Osteoblast (primary cell): ENCODE data around the gene VPS51. TPM values are rescaled to one million over a fixed set of nuclear protein-coding genes. Genes with fewer than 3 reads are reported as not detected.

ENCODE experiments used
- DNase-seq: peaks from one replicate; pipeline ENCODE4 v3.0.0; 2011; ENCODE audit warnings: low spot score, mixed read lengths; ENCODE audit not compliant: insufficient read length; ENCODE audit errors: missing footprints
- H2AFZ ChIP-seq: 2 replicates; pipeline ENCODE4 v1.6.0; 2011; ENCODE audit warnings: mild to moderate bottlenecking, low read length
- H3K27ac ChIP-seq: 2 replicates; pipeline ENCODE4 v1.5.1; 2011; ENCODE audit warnings: mild to moderate bottlenecking, low read depth, low read length, moderate library complexity
- H3K27me3 ChIP-seq: 2 replicates; pipeline ENCODE4 v1.6.0; 2012; ENCODE audit warnings: mild to moderate bottlenecking, control low read depth, inconsistent platforms, low read length, moderate library complexity; ENCODE audit not compliant: insufficient read depth
- H3K36me3 ChIP-seq: 2 replicates; pipeline ENCODE4 v1.5.1; 2011; ENCODE audit warnings: mild to moderate bottlenecking, low read length, control low read depth, moderate library complexity; ENCODE audit not compliant: insufficient read depth
- H3K4me1 ChIP-seq: 2 replicates; pipeline ENCODE4 v1.5.1; 2011; ENCODE audit warnings: mild to moderate bottlenecking, low read length, control low read depth, moderate library complexity; ENCODE audit not compliant: insufficient read depth
- H3K4me2 ChIP-seq: 2 replicates; pipeline ENCODE4 v1.6.0; 2011; ENCODE audit warnings: mild to moderate bottlenecking, low read length; ENCODE audit not compliant: insufficient read depth
- H3K4me3 ChIP-seq: fragments of 200-600 bp; sonication (generic); 3 replicates; pipeline ENCODE4 v1.5.1; 2012; ENCODE audit warnings: mild to moderate bottlenecking, low read length, inconsistent platforms; ENCODE audit not compliant: insufficient read depth
- H3K79me2 ChIP-seq: 2 replicates; pipeline ENCODE4 v1.6.0; 2012; ENCODE audit warnings: mild to moderate bottlenecking, low read length, control low read depth, inconsistent platforms; ENCODE audit not compliant: insufficient read depth
- H3K9me3 ChIP-seq: 2 replicates; pipeline ENCODE4 v1.5.1; 2011; ENCODE audit warnings: low read depth, low read length, control low read depth
- H4K20me1 ChIP-seq: 2 replicates; pipeline ENCODE4 v1.6.0; 2012; ENCODE audit warnings: mild to moderate bottlenecking, low read length, control low read depth; ENCODE audit not compliant: insufficient read depth
- total RNA-seq: library from RNA; depleted of rRNA; stranded (reverse); fragments of >200 nt; gene quantifications from 2 replicates; pipeline ENCODE4 v1.2.3, GENCODE V29; 2012
- TF ChIP-seq, protein P1 (sequence below): IDR thresholded peaks from 2 replicates; pipeline ENCODE4 v1.5.1; 2011; ENCODE audit warnings: mild to moderate bottlenecking, low read depth, low read length, moderate library complexity; ENCODE audit errors: extremely low read depth

The VPS51 gene
- total RNA-seq, 1 donor, result 153 TPM

DNA sequence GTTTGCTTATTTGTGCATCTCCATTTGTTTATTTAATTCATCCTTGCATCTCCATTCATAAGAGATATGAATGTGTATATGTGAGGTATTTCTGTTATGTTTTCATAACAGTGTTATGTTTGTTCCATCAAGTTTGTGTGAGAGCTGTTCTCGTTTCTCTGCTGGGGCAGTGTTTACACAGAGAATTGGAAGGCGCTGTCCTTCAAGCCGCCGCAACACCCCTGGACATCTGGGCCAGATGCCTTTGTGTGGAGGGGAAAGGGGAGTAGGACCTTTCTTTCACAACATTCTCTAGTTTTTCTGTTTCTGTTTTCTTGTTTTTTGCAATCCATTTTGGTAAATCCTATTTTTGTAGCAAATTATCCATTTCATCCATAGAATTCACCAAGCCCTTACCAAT lies 8.6 kb downstream of the VPS51 start:
- no peak overlapping the region for H3K27ac ChIP-seq
- no peak overlapping the region for H3K4me3 ChIP-seq
- H3K27me3 ChIP-seq, result no peaks in the 10 kb centered on the region
- H3K36me3 ChIP-seq, result peaks cover 3% of the 10 kb centered on the region
- peaks cover 4% of the 10 kb centered on the region for H4K20me1 ChIP-seq
- no peaks in the 10 kb centered on the region for H3K9me3 ChIP-seq
- TF ChIP-seq, protein P1, sequence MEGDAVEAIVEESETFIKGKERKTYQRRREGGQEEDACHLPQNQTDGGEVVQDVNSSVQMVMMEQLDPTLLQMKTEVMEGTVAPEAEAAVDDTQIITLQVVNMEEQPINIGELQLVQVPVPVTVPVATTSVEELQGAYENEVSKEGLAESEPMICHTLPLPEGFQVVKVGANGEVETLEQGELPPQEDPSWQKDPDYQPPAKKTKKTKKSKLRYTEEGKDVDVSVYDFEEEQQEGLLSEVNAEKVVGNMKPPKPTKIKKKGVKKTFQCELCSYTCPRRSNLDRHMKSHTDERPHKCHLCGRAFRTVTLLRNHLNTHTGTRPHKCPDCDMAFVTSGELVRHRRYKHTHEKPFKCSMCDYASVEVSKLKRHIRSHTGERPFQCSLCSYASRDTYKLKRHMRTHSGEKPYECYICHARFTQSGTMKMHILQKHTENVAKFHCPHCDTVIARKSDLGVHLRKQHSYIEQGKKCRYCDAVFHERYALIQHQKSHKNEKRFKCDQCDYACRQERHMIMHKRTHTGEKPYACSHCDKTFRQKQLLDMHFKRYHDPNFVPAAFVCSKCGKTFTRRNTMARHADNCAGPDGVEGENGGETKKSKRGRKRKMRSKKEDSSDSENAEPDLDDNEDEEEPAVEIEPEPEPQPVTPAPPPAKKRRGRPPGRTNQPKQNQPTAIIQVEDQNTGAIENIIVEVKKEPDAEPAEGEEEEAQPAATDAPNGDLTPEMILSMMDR, result no peak
- H3K4me2 ChIP-seq, result no peak overlapping the region
- peaks cover 19% of the 10 kb centered on the region for H3K79me2 ChIP-seq
- DNase-seq, result no peak
- H3K4me1 ChIP-seq, result peaks cover 9% of the 10 kb centered on the region
- no peak overlapping the region for H2AFZ ChIP-seq

DNA sequence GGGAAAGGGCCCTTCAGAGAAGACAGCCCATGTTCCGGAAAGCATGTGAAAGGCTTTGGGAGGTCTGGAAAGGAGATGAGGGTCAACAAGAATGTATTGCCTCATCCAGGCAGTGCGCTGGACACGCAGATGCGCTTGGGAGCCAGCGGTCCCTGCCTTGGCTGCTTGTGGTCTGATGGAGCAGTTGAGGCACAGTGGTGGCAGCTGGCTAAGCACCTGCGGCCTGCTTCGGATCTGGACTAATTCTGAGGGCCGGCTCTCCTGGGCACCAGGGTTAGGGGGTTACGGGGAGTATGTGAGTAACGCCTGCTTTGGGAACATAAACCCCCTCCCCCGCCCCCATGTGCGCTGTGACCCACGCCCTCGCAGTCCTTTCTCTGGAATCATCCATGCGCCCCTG lies 11.1 kb downstream of the VPS51 start:
- Histone ChIP-seq H3K27ac (no peak overlapping the region), H3K4me2 (no peak overlapping the region), H3K79me2 (peaks cover 17% of the 10 kb centered on the region), H3K9me3 (no peaks in the 10 kb centered on the region), H3K27me3 (no peaks in the 10 kb centered on the region), H2AFZ (no peak overlapping the region), H4K20me1 (peaks cover 15% of the 10 kb centered on the region), H3K36me3 (peaks cover 3% of the 10 kb centered on the region), H3K4me3 (no peak overlapping the region), H3K4me1 (peaks cover 9% of the 10 kb centered on the region)
- DNase-seq, result no peak
- TF ChIP-seq, protein P1, result no peak

DNA sequence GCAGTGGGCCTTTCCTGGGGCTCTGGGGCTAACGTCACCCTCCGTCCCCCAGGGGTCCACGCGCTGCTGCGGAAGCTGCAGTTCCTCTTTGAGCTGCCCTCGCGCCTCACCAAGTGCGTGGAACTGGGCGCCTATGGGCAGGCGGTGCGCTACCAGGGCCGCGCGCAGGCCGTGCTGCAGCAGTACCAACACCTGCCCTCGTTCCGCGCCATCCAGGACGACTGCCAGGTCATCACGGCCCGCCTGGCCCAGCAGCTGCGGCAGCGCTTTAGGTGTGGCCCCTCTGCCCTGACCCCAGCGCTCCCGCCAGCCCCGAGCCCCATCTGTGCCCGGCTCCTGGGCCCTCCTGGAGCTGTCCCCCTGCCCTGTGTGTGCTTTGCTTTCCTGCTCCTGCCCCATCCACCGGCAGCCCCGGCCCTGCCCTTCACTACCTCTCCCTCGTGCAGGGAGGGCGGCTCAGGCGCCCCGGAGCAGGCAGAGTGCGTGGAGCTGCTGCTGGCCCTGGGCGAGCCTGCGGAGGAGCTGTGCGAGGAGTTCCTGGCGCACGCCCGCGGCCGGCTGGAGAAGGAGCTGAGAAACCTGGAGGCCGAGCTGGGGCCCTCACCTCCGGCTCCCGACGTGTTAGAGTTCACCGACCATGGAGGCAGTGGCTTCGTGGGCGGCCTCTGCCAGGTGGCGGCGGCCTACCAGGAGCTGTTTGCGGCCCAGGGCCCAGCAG lies 11.9 kb downstream of the VPS51 start:
- Histone ChIP-seq H3K36me3 (peaks cover 3% of the 10 kb centered on the region), H3K9me3 (no peaks in the 10 kb centered on the region), H3K4me3 (no peak overlapping the region), H2AFZ (no peak overlapping the region), H3K27me3 (no peaks in the 10 kb centered on the region), H3K27ac (no peak overlapping the region), H4K20me1 (peaks cover 15% of the 10 kb centered on the region), H3K4me1 (peaks cover 10% of the 10 kb centered on the region), H3K79me2 (peaks cover 17% of the 10 kb centered on the region), H3K4me2 (no peak overlapping the region)
- TF ChIP-seq, protein P1, result no peak
- no peak for DNase-seq

DNA sequence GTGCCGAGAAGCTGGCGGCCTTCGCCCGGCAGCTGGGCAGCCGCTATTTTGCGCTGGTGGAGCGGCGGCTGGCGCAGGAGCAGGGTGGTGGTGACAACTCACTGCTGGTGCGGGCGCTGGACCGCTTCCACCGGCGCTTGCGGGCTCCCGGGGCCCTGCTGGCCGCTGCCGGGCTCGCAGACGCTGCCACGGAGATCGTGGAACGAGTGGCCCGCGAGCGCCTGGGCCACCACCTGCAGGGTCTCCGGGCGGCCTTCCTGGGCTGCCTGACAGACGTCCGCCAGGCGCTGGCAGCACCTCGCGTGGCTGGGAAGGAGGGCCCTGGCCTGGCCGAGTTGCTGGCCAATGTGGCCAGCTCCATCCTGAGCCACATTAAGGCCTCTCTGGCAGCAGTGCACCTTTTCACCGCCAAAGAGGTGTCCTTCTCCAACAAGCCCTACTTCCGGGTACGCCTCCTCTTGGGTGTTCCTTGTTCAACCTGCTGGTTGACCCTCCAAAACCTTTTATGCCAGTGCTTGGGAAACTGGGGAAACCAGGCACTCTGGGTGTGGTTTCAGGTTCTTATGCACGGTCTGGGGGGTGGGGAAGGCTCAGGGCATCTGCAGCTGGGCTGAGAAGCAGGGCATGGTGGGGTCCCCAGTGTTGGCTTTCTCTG lies 12.6 kb downstream of the VPS51 start:
- DNase-seq, result no peak
- TF ChIP-seq, protein P1, result no peak
- peaks cover 3% of the 10 kb centered on the region for H3K36me3 ChIP-seq
- no peaks in the 10 kb centered on the region for H3K27me3 ChIP-seq
- no peaks in the 10 kb centered on the region for H3K9me3 ChIP-seq
- H4K20me1 ChIP-seq, result peaks cover 15% of the 10 kb centered on the region
- peaks cover 13% of the 10 kb centered on the region for H3K79me2 ChIP-seq
- no peak overlapping the region for H3K4me3 ChIP-seq
- no peak overlapping the region for H2AFZ ChIP-seq
- peaks cover 14% of the 10 kb centered on the region for H3K4me1 ChIP-seq
- no peak overlapping the region for H3K4me2 ChIP-seq
- H3K27ac ChIP-seq, result no peak overlapping the region
